HL-60 (cell line): ENCODE measurements around the gene ARL4C.

Source experiments
- DNase-seq, 2 experiments: peaks; one replicate each; pipeline ENCODE4 v3.0.0-alpha.2; 2010 to 2020; ENCODE audit warnings: low read depth in 1 of 2, low spot score in 1 of 2
- H3K27ac ChIP-seq: fragments of 250-450 bp; sonication (Bioruptor Pico); replicated peaks from 2 replicates; pipeline ENCODE4 v1.5.1; 2020; ENCODE audit warnings: mild to moderate bottlenecking, moderate library complexity
- H3K27me3 ChIP-seq: fragments of 250-450 bp; sonication (Bioruptor Pico); 2 replicates; pipeline ENCODE4 v1.5.1; 2021; ENCODE audit warnings: mild to moderate bottlenecking, moderate library complexity; ENCODE audit not compliant: insufficient read depth, poor library complexity, severe bottlenecking
- H3K4me3 ChIP-seq: replicated peaks from 2 replicates; pipeline ENCODE4 v1.5.1; 2011; ENCODE audit warnings: mild to moderate bottlenecking, control low read depth, low read length; ENCODE audit not compliant: insufficient read depth
- GABPA ChIP-seq: IDR thresholded peaks from 2 replicates; pipeline ENCODE4 v1.6.1; 2012; ENCODE audit warnings: low read depth
- POLR2AphosphoS5 ChIP-seq: IDR thresholded peaks from 2 replicates; pipeline ENCODE4 v1.6.1; 2012; ENCODE audit warnings: low read depth
- SPI1 ChIP-seq: IDR thresholded peaks from 2 replicates; pipeline ENCODE4 v1.6.1; 2012; ENCODE audit warnings: low read depth, mild to moderate bottlenecking, borderline replicate concordance
- TF ChIP-seq, protein P1 (sequence below): IDR thresholded peaks from one replicate; pipeline ENCODE4 v1.5.1; 2011; ENCODE audit warnings: low read length, control low read depth, inconsistent platforms; ENCODE audit not compliant: insufficient read depth
- TF ChIP-seq, protein P2 (sequence below): IDR thresholded peaks from 2 replicates; pipeline ENCODE4 v1.6.1; 2012; ENCODE audit warnings: low read depth; ENCODE audit not compliant: insufficient replicate concordance

The ARL4C gene

DNA sequence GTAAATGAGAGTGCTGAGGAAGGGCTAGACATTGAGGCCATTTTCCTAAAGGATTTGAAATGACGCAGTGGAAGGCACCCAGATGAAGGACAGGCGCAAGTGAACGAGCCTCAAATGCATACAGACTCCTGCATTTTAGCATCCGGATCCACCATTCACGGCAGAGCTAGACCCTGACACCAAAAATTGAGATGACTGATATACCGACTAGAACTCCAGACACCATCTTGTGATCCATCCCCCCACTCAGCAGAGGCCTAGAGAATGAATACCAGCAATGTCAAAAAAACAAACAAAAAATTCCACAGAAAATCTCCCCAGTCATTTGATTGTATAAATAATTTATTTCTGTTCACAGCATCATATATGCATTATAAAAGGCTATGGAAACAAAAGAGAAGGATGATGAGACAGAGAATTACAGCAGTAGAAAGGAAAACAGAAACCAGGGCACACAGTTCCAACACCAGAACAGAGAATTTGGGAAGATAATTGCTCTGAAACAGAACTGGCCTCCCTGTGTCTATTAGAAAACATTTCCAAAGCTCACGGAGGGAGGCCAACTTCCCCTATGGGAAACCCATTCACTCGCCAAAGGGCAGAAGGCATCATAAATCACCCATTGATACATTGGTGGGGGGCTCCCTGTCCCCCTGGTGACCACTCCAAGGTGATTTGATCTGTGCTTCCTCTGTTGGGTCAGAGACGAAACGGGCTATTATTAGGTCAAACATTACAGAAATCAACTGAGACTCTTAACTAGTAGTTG, 4.0 kb downstream of the ARL4C start:
- Histone ChIP-seq H3K27me3 (no peaks in the 10 kb centered on the region), H3K4me3 (no peak overlapping the region), H3K27ac (no peak overlapping the region)
- no peak for DNase-seq
- TF ChIP-seq, protein P1, sequence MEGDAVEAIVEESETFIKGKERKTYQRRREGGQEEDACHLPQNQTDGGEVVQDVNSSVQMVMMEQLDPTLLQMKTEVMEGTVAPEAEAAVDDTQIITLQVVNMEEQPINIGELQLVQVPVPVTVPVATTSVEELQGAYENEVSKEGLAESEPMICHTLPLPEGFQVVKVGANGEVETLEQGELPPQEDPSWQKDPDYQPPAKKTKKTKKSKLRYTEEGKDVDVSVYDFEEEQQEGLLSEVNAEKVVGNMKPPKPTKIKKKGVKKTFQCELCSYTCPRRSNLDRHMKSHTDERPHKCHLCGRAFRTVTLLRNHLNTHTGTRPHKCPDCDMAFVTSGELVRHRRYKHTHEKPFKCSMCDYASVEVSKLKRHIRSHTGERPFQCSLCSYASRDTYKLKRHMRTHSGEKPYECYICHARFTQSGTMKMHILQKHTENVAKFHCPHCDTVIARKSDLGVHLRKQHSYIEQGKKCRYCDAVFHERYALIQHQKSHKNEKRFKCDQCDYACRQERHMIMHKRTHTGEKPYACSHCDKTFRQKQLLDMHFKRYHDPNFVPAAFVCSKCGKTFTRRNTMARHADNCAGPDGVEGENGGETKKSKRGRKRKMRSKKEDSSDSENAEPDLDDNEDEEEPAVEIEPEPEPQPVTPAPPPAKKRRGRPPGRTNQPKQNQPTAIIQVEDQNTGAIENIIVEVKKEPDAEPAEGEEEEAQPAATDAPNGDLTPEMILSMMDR, result no peak
- no peak for TF ChIP-seq GABPA

DNA sequence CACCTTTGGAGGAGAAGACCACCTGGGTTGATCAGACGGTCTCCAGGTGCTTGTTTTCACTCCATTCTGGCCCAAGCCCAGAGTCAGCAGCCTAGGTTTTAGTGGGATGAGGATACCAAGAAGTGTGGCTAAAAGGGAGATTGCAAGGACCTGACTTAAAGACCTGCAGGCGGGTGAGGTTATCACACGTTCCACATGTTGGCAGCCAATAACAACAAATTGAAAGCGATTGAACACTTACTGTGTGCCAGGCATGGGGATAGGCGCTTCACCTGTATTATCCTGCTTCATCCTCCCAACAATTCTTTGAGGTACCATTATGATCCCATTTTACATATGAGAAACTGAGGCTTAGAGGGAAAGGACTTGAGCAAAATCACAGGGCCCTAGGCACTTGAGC, 5.0 kb downstream of the ARL4C start:
- H3K27ac ChIP-seq, result peak overlapping the region; percentile 80
- DNase-seq, result no peak
- H3K27me3 ChIP-seq, result no peaks in the 10 kb centered on the region
- TF ChIP-seq, protein P2, sequence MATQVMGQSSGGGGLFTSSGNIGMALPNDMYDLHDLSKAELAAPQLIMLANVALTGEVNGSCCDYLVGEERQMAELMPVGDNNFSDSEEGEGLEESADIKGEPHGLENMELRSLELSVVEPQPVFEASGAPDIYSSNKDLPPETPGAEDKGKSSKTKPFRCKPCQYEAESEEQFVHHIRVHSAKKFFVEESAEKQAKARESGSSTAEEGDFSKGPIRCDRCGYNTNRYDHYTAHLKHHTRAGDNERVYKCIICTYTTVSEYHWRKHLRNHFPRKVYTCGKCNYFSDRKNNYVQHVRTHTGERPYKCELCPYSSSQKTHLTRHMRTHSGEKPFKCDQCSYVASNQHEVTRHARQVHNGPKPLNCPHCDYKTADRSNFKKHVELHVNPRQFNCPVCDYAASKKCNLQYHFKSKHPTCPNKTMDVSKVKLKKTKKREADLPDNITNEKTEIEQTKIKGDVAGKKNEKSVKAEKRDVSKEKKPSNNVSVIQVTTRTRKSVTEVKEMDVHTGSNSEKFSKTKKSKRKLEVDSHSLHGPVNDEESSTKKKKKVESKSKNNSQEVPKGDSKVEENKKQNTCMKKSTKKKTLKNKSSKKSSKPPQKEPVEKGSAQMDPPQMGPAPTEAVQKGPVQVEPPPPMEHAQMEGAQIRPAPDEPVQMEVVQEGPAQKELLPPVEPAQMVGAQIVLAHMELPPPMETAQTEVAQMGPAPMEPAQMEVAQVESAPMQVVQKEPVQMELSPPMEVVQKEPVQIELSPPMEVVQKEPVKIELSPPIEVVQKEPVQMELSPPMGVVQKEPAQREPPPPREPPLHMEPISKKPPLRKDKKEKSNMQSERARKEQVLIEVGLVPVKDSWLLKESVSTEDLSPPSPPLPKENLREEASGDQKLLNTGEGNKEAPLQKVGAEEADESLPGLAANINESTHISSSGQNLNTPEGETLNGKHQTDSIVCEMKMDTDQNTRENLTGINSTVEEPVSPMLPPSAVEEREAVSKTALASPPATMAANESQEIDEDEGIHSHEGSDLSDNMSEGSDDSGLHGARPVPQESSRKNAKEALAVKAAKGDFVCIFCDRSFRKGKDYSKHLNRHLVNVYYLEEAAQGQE, result no peak
- TF ChIP-seq SPI1 (no peak), GABPA (no peak), POLR2AphosphoS5 (no peak; the same call in 1 of the 2 replicates)
- TF ChIP-seq, protein P1, result no peak
- no peak overlapping the region for H3K4me3 ChIP-seq

DNA sequence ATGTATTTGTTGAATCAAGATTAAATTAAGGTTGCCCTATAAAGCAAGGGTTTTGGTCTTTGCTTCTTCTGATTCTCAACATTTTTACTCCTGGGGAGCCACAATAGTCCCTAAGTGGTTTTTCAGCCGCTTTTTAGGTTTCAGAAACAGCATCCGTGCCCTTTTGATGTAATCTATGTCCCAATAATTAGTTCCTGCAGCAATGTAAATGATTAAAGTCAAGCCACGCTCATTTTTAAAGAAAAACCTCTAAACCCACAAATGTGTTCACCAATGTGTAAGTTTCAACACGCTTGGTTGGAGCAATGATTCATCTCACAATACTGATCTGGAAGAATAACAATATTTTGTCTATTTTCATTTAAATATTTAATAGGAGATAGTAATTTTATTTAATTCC, 5.6 kb downstream of the ARL4C start:
- Histone ChIP-seq H3K4me3 (no peak overlapping the region; the same call in 1 of the 2 replicates), H3K27ac (peak overlapping the region; percentile 80), H3K27me3 (no peaks in the 10 kb centered on the region)
- DNase-seq, result peak in 1 of 2 experiments; percentile 44
- TF ChIP-seq, protein P1, result no peak
- TF ChIP-seq POLR2AphosphoS5 (no peak), SPI1 (no peak), GABPA (no peak)
- TF ChIP-seq, protein P2, result no peak
